ENCODE data around the gene GSTA4. TPM values are rescaled to one million over a fixed set of nuclear protein-coding genes. Genes with fewer than 3 reads are reported as not detected.
"Not testable (repeated sequence)": the region's sequence is repeated elsewhere in the genome, so short reads cannot be mapped to it uniquely, and the experiment has no call there.

Gene GSTA4
- 100 to 1,000 TPM; 108 to 164 (median 132) TPM for total RNA-seq

- not testable (repeated sequence) for H3K36me3 ChIP-seq, H3K27me3 ChIP-seq, H3K9me3 ChIP-seq
- peak; percentile 97 for DNase-seq (ENCODE audit: low spot score in 2 of 2)
- WGBS, result under 1% methylated on average over 41 of the region's 41 CpGs
- Histone ChIP-seq H3K4me1 (peaks cover 24% of the 10 kb centered on the region), H3K4me3 (peak within 1 kb of the TSS; percentile 66), H3K27ac (peak within 1 kb of the TSS; percentile 88)
- peak in 1 of 2 donors; percentile 53 for TF ChIP-seq POLR2A (IDR thresholded peaks at IDR 0.05)
- peak; percentile 46 to 77 for TF ChIP-seq CTCF (IDR thresholded peaks at IDR 0.05)
- TF ChIP-seq POLR2AphosphoS5 (IDR thresholded peaks at IDR 0.05), result peak in 1 of 3 donors; percentile 79
Measured at GRCh38 chr6:52995089-52995912, at the start of gene GSTA4. GSTA4 (minus strand) TSS chr6:52995284; CDS start chr6:52994243, 1,041 bp downstream.

GRCh38 chr6:53044572-53044971 lies 49.5 kb upstream of the GSTA4 start:
- Histone ChIP-seq H3K9me3 (no peaks in the 10 kb centered on the region), H3K36me3 (peaks cover 19% of the 10 kb centered on the region), H3K4me3 (no peak overlapping the region), H3K4me1 (peaks cover 8% of the 10 kb centered on the region), H3K27ac (no peak overlapping the region), H3K27me3 (no peaks in the 10 kb centered on the region)
- no peak for DNase-seq (ENCODE audit: low spot score in 2 of 2)
- 94% methylated on average over 3 of the region's 4 CpGs for WGBS
- TF ChIP-seq EP300 (IDR thresholded peaks at IDR 0.05) (no peak), POLR2A (IDR thresholded peaks at IDR 0.05) (no peak), CTCF (IDR thresholded peaks at IDR 0.05) (no peak), POLR2AphosphoS5 (IDR thresholded peaks at IDR 0.05) (no peak)

GRCh38 chr6:53044071-53044470 lies 49.0 kb upstream of the GSTA4 start:
- no peak for DNase-seq (ENCODE audit: low spot score in 2 of 2)
- Histone ChIP-seq H3K4me1 (peaks cover 8% of the 10 kb centered on the region), H3K4me3 (no peak overlapping the region), H3K27me3 (no peaks in the 10 kb centered on the region), H3K27ac (no peak overlapping the region), H3K9me3 (no peaks in the 10 kb centered on the region), H3K36me3 (peaks cover 24% of the 10 kb centered on the region)
- WGBS, result 72% methylated on average over 4 of the region's 4 CpGs
- TF ChIP-seq EP300 (IDR thresholded peaks at IDR 0.05), result no peak
- TF ChIP-seq POLR2AphosphoS5 (IDR thresholded peaks at IDR 0.05), result no peak
- TF ChIP-seq POLR2A (IDR thresholded peaks at IDR 0.05), result no peak

GRCh38 chr6:53043581-53043980 lies 48.5 kb upstream of the GSTA4 start:
- TF ChIP-seq CTCF (IDR thresholded peaks at IDR 0.05) (no peak), POLR2AphosphoS5 (IDR thresholded peaks at IDR 0.05) (no peak), POLR2A (IDR thresholded peaks at IDR 0.05) (no peak), EP300 (IDR thresholded peaks at IDR 0.05) (no peak)
- Histone ChIP-seq H3K9me3 (no peaks in the 10 kb centered on the region), H3K4me3 (no peak overlapping the region), H3K27ac (no peak overlapping the region), H3K4me1 (peaks cover 8% of the 10 kb centered on the region), H3K27me3 (no peaks in the 10 kb centered on the region), H3K36me3 (peaks cover 29% of the 10 kb centered on the region)
- no peak for DNase-seq (ENCODE audit: low spot score in 2 of 2)

- no peak for DNase-seq (ENCODE audit: low spot score in 2 of 2)
- H3K9me3 ChIP-seq, result no peaks in the 10 kb centered on the region
- peaks cover 40% of the 10 kb centered on the region for H3K36me3 ChIP-seq
- no peak overlapping the region for H3K27ac ChIP-seq
- peaks cover 8% of the 10 kb centered on the region for H3K4me1 ChIP-seq
- no peaks in the 10 kb centered on the region for H3K27me3 ChIP-seq
- 60% methylated on average over 4 of the region's 4 CpGs for WGBS
- no peak for TF ChIP-seq POLR2A (IDR thresholded peaks at IDR 0.05)
- TF ChIP-seq EP300 (IDR thresholded peaks at IDR 0.05), result no peak
- no peak for TF ChIP-seq CTCF (IDR thresholded peaks at IDR 0.05)
- no peak for TF ChIP-seq POLR2AphosphoS5 (IDR thresholded peaks at IDR 0.05)
- H3K4me3 ChIP-seq, result no peak overlapping the region
Measured at GRCh38 chr6:53042112-53042511, 47.0 kb upstream of the GSTA4 start.
